ENCODE results near the gene MTRR.

- no peak for TF ChIP-seq CTCF (IDR thresholded peaks at IDR 0.05; ENCODE audit: poor library complexity)
- no peak for TF ChIP-seq EZH2 (IDR thresholded peaks at IDR 0.05; ENCODE audit: borderline replicate concordance)
- TF ChIP-seq EZH2phosphoT487 (IDR thresholded peaks at IDR 0.05; ENCODE audit: low read depth, severe bottlenecking, unreplicated experiment): no peak
These were observed 40.7 kb upstream of the MTRR start for GRCh38 chr5:7828269-7828668.

Data from hepatocyte (in vitro differentiated cells).